ENCODE data around the gene EGFL8. TPM values are rescaled to one million over a fixed set of nuclear protein-coding genes. Genes with fewer than 3 reads are reported as not detected.

Gene EGFL8
- total and polyA plus RNA-seq, 12 donors: 6.7 to 32.8 (median 8.4) TPM

DNA sequence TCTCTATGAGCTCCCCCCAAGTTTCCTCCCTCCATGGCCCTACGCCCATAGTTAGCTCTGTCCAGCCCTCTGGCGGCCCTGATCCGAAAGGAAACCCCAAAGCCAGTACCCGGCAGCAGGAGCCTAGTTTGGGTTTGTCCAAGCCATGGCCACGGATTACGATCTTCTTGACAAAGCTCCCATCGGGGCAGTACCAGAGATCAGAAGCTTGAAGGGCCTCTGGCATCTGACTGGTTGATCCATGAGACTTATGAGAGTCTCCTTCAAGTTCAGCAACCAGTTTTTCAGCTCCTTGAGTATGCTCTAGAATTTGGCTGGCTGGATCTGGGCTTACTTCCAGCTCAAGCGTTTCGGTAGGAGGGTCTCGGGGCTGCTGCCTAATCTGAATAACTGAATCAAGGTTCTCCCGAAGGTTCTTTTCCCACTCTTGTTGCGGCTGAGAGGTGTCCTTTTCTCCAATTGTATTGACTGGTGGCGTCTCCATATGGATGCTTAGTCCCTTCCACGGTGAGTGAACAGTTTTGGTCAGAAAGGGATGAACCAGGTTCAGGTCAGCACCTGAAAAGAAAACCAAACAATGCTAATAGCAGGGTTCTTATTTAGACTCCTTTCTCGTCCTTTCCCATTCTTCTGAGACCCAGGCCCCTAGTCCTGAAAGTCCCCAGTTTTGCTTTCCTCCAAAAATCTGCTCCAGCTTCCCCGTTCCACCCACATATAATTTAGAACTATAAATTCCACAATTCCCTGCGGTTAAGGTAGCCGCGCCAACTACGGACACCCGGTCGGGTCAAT is 34.9 kb upstream of the EGFL8 start:
- ATAC-seq: peak; percentile 44 to 69 (median 58)
- peak overlapping the region; percentile 67 to 94 (median 88) for H3K27ac ChIP-seq
- 34 to 36% methylated on average over 22 of the region's 22 CpGs for WGBS, 2 donors

DNA sequence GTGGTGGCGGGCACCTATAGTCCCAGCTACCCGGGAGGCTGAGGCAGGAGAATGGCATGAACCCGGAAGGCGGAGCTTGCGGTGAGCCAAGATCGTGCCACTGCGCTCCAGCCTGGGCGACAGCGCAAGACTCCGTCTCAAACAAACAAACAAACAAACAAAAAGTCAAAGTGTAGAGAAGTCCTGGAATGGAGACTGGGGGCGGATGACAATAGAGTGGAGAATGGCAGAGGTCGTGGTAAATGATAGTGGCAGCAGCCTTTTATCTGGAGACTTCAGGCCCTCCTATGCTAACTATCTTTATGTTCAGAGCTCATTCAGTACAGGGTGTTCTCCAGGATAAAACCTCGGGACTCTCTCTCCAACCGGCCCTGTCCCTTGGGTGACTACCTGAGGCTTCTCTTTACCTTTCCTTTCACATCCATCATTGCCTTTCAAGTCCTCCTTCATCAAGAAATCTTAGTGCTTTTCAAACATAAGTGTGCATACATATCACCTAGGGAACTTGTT is 32.9 kb upstream of the EGFL8 start:
- DNase-seq (no peak), ATAC-seq (no peak)
- H3K4me1 ChIP-seq: peaks cover 16 to 34% (median 30%) of the 10 kb centered on the region in 9 donors
- H3K9me3 ChIP-seq: no peaks in the 10 kb centered on the region
- H3K27ac ChIP-seq: no peak overlapping the region
- no peak overlapping the region for H3K4me3 ChIP-seq
- intact Hi-C loops (cut with DNase I): no loop called here
- peaks cover 0 to 7% (median 0%) of the 10 kb centered on the region in 7 donors for H3K27me3 ChIP-seq
- TF ChIP-seq, protein P1, sequence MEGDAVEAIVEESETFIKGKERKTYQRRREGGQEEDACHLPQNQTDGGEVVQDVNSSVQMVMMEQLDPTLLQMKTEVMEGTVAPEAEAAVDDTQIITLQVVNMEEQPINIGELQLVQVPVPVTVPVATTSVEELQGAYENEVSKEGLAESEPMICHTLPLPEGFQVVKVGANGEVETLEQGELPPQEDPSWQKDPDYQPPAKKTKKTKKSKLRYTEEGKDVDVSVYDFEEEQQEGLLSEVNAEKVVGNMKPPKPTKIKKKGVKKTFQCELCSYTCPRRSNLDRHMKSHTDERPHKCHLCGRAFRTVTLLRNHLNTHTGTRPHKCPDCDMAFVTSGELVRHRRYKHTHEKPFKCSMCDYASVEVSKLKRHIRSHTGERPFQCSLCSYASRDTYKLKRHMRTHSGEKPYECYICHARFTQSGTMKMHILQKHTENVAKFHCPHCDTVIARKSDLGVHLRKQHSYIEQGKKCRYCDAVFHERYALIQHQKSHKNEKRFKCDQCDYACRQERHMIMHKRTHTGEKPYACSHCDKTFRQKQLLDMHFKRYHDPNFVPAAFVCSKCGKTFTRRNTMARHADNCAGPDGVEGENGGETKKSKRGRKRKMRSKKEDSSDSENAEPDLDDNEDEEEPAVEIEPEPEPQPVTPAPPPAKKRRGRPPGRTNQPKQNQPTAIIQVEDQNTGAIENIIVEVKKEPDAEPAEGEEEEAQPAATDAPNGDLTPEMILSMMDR (IDR thresholded peaks at IDR 0.05): no peak
- H3K36me3 ChIP-seq: peaks cover 0 to 8% (median 0%) of the 10 kb centered on the region in 9 donors
- WGBS, 2 donors: 86 to 90% methylated on average over 14 of the region's 14 CpGs

More for the DNA sequence above, 34.9 kb upstream of the EGFL8 start:
- Histone ChIP-seq H3K36me3 (peaks cover 0 to 28% (median 17%) of the 10 kb centered on the region in 9 donors), H3K9me3 (no peaks in the 10 kb centered on the region), H3K4me1 (peaks cover 16 to 39% (median 34%) of the 10 kb centered on the region in 9 donors), H3K4me3 (peak overlapping the region; percentile 36 to 95 (median 66)), H3K27me3 (peaks cover 0 to 7% (median 0%) of the 10 kb centered on the region in 7 donors)
- TF ChIP-seq, protein P1 (IDR thresholded peaks at IDR 0.05): no peak
- intact Hi-C loops (cut with DNase I): loop anchor here in 7 of 10 donors (1.0 to 10.0 kb wide), 6 partner anchors 22 to 66 kb away; partner anchors contain the start of genes AGPAT1 (in 4 of the 7), RNF5 (in 3 of the 7), GPSM3 (in 2 of the 7) and PBX2 (in 2 of the 7)
- DNase-seq: no peak

DNA sequence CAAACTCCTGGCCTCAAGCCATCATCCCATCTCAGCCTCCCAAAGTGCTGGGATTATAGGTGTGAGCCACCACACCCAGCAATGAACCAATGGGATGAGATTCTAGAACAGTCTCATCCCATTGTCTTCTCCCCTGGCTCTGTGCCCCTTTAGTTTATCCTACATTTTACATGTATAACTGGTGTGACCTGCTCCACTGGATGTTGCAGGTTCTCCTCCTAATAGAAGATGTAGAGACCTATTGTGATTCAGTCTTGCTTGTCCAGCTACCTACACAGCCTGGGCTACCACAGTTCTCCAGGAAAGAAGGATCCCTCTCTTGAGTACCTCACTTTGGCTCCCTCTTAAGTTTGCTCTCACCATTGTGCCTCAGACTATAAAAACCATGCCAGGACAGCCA is 32.3 kb upstream of the EGFL8 start:
- Histone ChIP-seq H3K27me3 (peaks cover 0 to 7% (median 0%) of the 10 kb centered on the region in 7 donors), H3K9me3 (no peaks in the 10 kb centered on the region), H3K4me1 (peaks cover 13 to 28% (median 23%) of the 10 kb centered on the region in 9 donors), H3K36me3 (peaks cover 0 to 2% (median 0%) of the 10 kb centered on the region in 9 donors), H3K4me3 (no peak overlapping the region), H3K27ac (no peak overlapping the region)
- TF ChIP-seq, protein P1 (IDR thresholded peaks at IDR 0.05): no peak
- DNase-seq (no peak), ATAC-seq (no peak)
- intact Hi-C loops (cut with DNase I): loop anchor here in 1 of 10 donors (2.0 kb wide), 1 partner anchor 1069 kb away; the partner anchor contains the start of genes RXRB and SLC39A7

DNA sequence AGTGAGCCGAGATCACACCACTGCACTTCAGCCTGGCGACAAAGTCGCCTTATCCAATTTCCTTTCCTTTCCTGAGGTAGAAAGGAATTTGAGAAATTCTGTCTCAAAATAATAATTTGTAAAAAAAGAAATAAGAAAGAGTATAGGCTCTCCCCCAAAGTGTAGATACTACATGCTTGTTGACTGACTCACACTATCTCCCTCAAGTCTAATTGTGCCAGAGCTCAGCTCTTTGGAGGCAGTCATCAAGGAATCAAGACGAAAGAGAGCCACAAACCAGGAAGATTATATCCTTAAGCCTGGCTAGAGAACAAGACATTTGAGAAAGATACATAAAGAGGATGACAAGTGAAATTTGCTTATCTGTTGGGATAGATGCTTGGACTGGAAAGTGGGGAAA is 30.6 kb upstream of the EGFL8 start:
- ATAC-seq (no peak), DNase-seq (no peak)
- TF ChIP-seq, protein P1 (IDR thresholded peaks at IDR 0.05): no peak
- Histone ChIP-seq H3K27ac (no peak overlapping the region), H3K4me1 (peaks cover 9 to 15% (median 14%) of the 10 kb centered on the region in 9 donors), H3K27me3 (peaks cover 0 to 7% (median 0%) of the 10 kb centered on the region in 7 donors), H3K36me3 (no peaks in the 10 kb centered on the region), H3K4me3 (no peak overlapping the region), H3K9me3 (no peaks in the 10 kb centered on the region)
- intact Hi-C loops (cut with DNase I): loop anchor here in 1 of 10 donors (2.0 kb wide), 1 partner anchor 1067 kb away; the partner anchor contains the start of genes RXRB and SLC39A7
- WGBS, 2 donors: 67 to 76% methylated on average over 4 of the region's 4 CpGs

Data from heart right ventricle (tissue), 16 donors.